GM23338 (cell line): ENCODE measurements around the gene CLASP2. TPM values are rescaled to one million over a fixed set of nuclear protein-coding genes. Genes with fewer than 3 reads are reported as not detected.

Source experiments
- ATAC-seq: fragments of 200-7000 bp; cut with Tn5 transposase; 3 replicates; pipeline ENCODE4 v1.9.1; 2020
- DNase-seq: peaks from one replicate; pipeline ENCODE4 v3.0.0-alpha.2; 2015; ENCODE audit warnings: low spot score
- H2AFZ ChIP-seq: fragments of 200-600 bp; sonication (generic); 2 replicates; pipeline ENCODE4 v1.8.0; 2016; ENCODE audit warnings: antibody characterized with exemption, mild to moderate bottlenecking, moderate library complexity
- H3F3A ChIP-seq: fragments of 200-600 bp; sonication (generic); replicated peaks from 2 replicates; pipeline ENCODE4 v1.8.0; 2017; ENCODE audit warnings: antibody characterized with exemption, mixed run types, low read depth
- H3K27ac ChIP-seq: fragments of 200-600 bp; sonication (generic); 2 replicates; pipeline ENCODE4 v1.6.1; 2016; ENCODE audit warnings: low read depth
- H3K27me3 ChIP-seq: fragments of 200-600 bp; sonication (generic); 2 replicates; pipeline ENCODE4 v1.8.0; 2016; ENCODE audit warnings: mild to moderate bottlenecking, mixed run types, moderate library complexity; ENCODE audit not compliant: insufficient read depth
- H3K36me3 ChIP-seq: fragments of 200-600 bp; sonication (generic); 2 replicates; pipeline ENCODE4 v1.8.0; 2016; ENCODE audit warnings: mild to moderate bottlenecking; ENCODE audit not compliant: insufficient read depth
- H3K4me1 ChIP-seq: fragments of 200-600 bp; sonication (generic); 2 replicates; pipeline ENCODE4 v1.8.0; 2016; ENCODE audit warnings: mild to moderate bottlenecking, moderate library complexity; ENCODE audit not compliant: insufficient read depth
- H3K4me2 ChIP-seq: fragments of 200-600 bp; sonication (generic); 2 replicates; pipeline ENCODE4 v1.7.1; 2017; ENCODE audit warnings: mixed run types
- H3K4me3 ChIP-seq: fragments of 200-600 bp; sonication (generic); 2 replicates; pipeline ENCODE4 v1.6.1; 2016; ENCODE audit warnings: mixed run types
- H3K79me2 ChIP-seq: fragments of 200-600 bp; sonication (generic); replicated peaks from 2 replicates; pipeline ENCODE4 v1.8.0; 2017; ENCODE audit warnings: mild to moderate bottlenecking; ENCODE audit not compliant: insufficient read depth
- H3K9me2 ChIP-seq: fragments of 200-600 bp; sonication (generic); 2 replicates; pipeline ENCODE4 v1.8.0; 2017; ENCODE audit not compliant: insufficient read depth
- H4K20me1 ChIP-seq: fragments of 200-600 bp; sonication (generic); replicated peaks from 2 replicates; pipeline ENCODE4 v1.8.0; 2017; ENCODE audit warnings: mild to moderate bottlenecking; ENCODE audit not compliant: insufficient read depth
- H3K27ac Mint-ChIP-seq: 2 replicates; pipeline ENCODE4 v1.8.0; 2020; ENCODE audit warnings: inconsistent platforms, mild to moderate bottlenecking, moderate library complexity, mixed read lengths
- H3K27me3 Mint-ChIP-seq: 3 replicates; pipeline ENCODE4 v1.8.0; 2022; ENCODE audit warnings: low read depth, mild to moderate bottlenecking, moderate library complexity, mixed read lengths, inconsistent platforms; ENCODE audit not compliant: insufficient read depth, poor library complexity
- H3K36me3 Mint-ChIP-seq: 3 replicates; pipeline ENCODE4 v1.8.0; 2021; ENCODE audit warnings: low read depth, mild to moderate bottlenecking, inconsistent platforms, moderate library complexity, mixed read lengths
- H3K4me1 Mint-ChIP-seq: 3 replicates; pipeline ENCODE4 v1.8.0; 2020; ENCODE audit warnings: mild to moderate bottlenecking, inconsistent platforms, mixed read lengths
- H3K4me3 Mint-ChIP-seq: 3 replicates; pipeline ENCODE4 v1.8.0; 2021; ENCODE audit warnings: moderate library complexity, mild to moderate bottlenecking, inconsistent platforms, mixed read lengths
- H3K9me3 Mint-ChIP-seq: 3 replicates; pipeline ENCODE4 v1.8.0; 2020; ENCODE audit warnings: moderate library complexity, mild to moderate bottlenecking, inconsistent platforms, mixed read lengths
- CREB1 ChIP-seq: fragments of 250-450 bp; sonication (Bioruptor Pico); IDR thresholded peaks from 2 replicates; pipeline ENCODE4 v1.5.0; 2020; ENCODE audit warnings: low read depth, mild to moderate bottlenecking, moderate library complexity
- EZH2 ChIP-seq: fragments of 200-600 bp; sonication (generic); IDR thresholded peaks from one replicate; pipeline ENCODE4 v1.8.0; 2017; ENCODE audit warnings: antibody characterized with exemption, mild to moderate bottlenecking, low read depth; ENCODE audit not compliant: unreplicated experiment
- EZH2phosphoT487 ChIP-seq: fragments of 200-600 bp; sonication (generic); IDR thresholded peaks from one replicate; pipeline ENCODE4 v1.8.1; 2018; ENCODE audit warnings: antibody characterized with exemption; ENCODE audit not compliant: unreplicated experiment
- JUNB ChIP-seq: IDR thresholded peaks from one replicate; pipeline ENCODE4 v1.6.1; 2016; ENCODE audit warnings: antibody characterized with exemption; ENCODE audit not compliant: unreplicated experiment
- NANOG ChIP-seq: IDR thresholded peaks from 2 replicates; pipeline ENCODE4 v1.6.1; 2016; ENCODE audit warnings: antibody characterized with exemption, borderline replicate concordance
- STAT1 ChIP-seq: IDR thresholded peaks from one replicate; pipeline ENCODE4 v1.6.1; 2016; ENCODE audit warnings: antibody characterized with exemption; ENCODE audit not compliant: unreplicated experiment
- ZNF114 ChIP-seq: fragments of 250-450 bp; sonication (Bioruptor Pico); IDR thresholded peaks from 2 replicates; pipeline ENCODE4 v1.5.0; 2020; ENCODE audit warnings: mild to moderate bottlenecking, moderate library complexity
- ZNF331 ChIP-seq: fragments of 250-450 bp; sonication (Bioruptor Pico); IDR thresholded peaks from 2 replicates; pipeline ENCODE4 v1.5.0; 2020; ENCODE audit warnings: low read depth, mild to moderate bottlenecking, moderate library complexity
- ZNF462 ChIP-seq: fragments of 250-450 bp; sonication (Bioruptor Pico); IDR thresholded peaks from 2 replicates; pipeline ENCODE4 v1.5.0; 2020; ENCODE audit warnings: mild to moderate bottlenecking, moderate library complexity
- polyA plus RNA-seq: library from polyadenylated mRNA; unstranded; fragments of >200 nt; fragmentation: Nextera tagmentation; extraction: Ambion mirVana; gene quantifications from 2 replicates; pipeline ENCODE4 v1.2.1, GENCODE V29; 2016
- total RNA-seq: library from RNA; depleted of rRNA; stranded (reverse); fragments of >200 nt; shearing (Covaris generic); gene quantifications from 2 replicates; pipeline ENCODE4 v1.2.3, GENCODE V29; 2014
- TF ChIP-seq, protein P1 (sequence below): IDR thresholded peaks from 2 replicates; pipeline ENCODE4 v1.6.1; 2016; ENCODE audit warnings: antibody characterized with exemption
- TF ChIP-seq, protein P2 (sequence below), 2 experiments: fragments of 200-600 bp in 1 of 2; sonication (generic) in 1 of 2; conservative IDR thresholded peaks; 2 replicates each; pipeline versions ENCODE4 v1.5.1 to v1.6.1; 2016 to 2017; ENCODE audit warnings: antibody characterized with exemption in 2 of 2, low read depth in 2 of 2, mild to moderate bottlenecking in 2 of 2, moderate library complexity in 1 of 2

CLASP2 gene
- total and polyA plus RNA-seq, 2 experiments from 2014 or later: 12.8 to 74.6 TPM

DNA sequence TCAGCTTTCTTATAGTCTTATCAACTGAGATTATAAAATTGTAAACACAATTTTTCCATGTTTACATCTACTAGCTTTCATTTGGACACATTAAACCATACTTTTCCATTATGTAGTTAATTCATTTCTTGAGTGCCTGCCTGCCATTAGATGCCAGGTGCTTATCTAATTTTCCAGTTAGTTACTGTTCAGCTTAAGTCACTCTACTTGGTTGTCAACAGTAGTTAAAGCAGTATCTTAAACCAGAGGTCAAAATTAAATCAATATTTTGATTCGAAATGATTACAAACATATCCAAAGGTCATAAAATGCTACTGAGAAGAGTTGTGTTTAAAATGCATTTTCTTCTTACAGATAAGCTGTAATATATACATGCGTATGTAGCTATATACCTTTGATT lies 221.6 kb downstream of the CLASP2 start (continued):
- TF ChIP-seq, protein P1, sequence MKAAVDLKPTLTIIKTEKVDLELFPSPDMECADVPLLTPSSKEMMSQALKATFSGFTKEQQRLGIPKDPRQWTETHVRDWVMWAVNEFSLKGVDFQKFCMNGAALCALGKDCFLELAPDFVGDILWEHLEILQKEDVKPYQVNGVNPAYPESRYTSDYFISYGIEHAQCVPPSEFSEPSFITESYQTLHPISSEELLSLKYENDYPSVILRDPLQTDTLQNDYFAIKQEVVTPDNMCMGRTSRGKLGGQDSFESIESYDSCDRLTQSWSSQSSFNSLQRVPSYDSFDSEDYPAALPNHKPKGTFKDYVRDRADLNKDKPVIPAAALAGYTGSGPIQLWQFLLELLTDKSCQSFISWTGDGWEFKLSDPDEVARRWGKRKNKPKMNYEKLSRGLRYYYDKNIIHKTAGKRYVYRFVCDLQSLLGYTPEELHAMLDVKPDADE: no peak
- no peak for TF ChIP-seq EZH2
- no peak for TF ChIP-seq STAT1
- TF ChIP-seq JUNB: no peak
- TF ChIP-seq CREB1 (CRISPR knock-in tag): no peak
- TF ChIP-seq, protein P2, sequence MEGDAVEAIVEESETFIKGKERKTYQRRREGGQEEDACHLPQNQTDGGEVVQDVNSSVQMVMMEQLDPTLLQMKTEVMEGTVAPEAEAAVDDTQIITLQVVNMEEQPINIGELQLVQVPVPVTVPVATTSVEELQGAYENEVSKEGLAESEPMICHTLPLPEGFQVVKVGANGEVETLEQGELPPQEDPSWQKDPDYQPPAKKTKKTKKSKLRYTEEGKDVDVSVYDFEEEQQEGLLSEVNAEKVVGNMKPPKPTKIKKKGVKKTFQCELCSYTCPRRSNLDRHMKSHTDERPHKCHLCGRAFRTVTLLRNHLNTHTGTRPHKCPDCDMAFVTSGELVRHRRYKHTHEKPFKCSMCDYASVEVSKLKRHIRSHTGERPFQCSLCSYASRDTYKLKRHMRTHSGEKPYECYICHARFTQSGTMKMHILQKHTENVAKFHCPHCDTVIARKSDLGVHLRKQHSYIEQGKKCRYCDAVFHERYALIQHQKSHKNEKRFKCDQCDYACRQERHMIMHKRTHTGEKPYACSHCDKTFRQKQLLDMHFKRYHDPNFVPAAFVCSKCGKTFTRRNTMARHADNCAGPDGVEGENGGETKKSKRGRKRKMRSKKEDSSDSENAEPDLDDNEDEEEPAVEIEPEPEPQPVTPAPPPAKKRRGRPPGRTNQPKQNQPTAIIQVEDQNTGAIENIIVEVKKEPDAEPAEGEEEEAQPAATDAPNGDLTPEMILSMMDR (conservative IDR thresholded peaks at IDR 0.05; ENCODE audit: low read depth in 2 of 2): no peak
- no peak for TF ChIP-seq EZH2phosphoT487

DNA sequence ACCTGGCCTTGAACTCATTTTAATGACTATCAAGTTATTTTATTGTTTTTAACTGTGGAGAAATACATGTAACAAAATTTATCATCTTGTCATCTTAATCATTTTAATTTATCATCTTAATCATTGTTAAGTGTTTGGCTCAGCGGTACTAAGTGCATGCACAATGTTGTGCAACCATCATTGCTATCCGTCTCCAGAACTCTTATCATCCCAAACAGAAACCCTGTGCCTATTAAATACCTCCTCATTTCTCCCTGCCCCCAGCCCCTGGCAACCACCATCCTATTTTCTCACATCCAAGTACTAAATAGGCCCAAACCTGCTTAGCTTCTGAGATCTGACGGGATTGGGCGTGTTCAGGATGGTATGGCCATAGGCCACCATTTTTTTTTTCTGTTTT lies 226.3 kb downstream of the CLASP2 start:
- no peaks in the 10 kb centered on the region for H3K36me3 Mint-ChIP-seq
- Histone ChIP-seq H3K36me3 (no peaks in the 10 kb centered on the region), H3K4me1 (0 out of 2 replicates have a peak, but pooled peaks cover 3% of the 10 kb centered on the region), H3K4me3 (no peak overlapping the region), H3K27ac (no peak overlapping the region), H3K4me2 (no peak overlapping the region), H2AFZ (no peak overlapping the region), H4K20me1 (no peaks in the 10 kb centered on the region), H3K27me3 (no peaks in the 10 kb centered on the region), H3F3A (no peaks in the 10 kb centered on the region), H3K9me2 (no peaks in the 10 kb centered on the region), H3K79me2 (no peaks in the 10 kb centered on the region)
- no peak for ATAC-seq
- peaks cover 6% of the 10 kb centered on the region; the same call in 2 of the 3 replicates for H3K4me1 Mint-ChIP-seq
- no peaks in the 10 kb centered on the region for H3K9me3 Mint-ChIP-seq
- DNase-seq: no peak
- H3K27ac Mint-ChIP-seq: no peak overlapping the region
- H3K4me3 Mint-ChIP-seq: no peak overlapping the region
- H3K27me3 Mint-ChIP-seq: peaks cover 5% of the 10 kb centered on the region
- no peak for TF ChIP-seq STAT1
- no peak for TF ChIP-seq EZH2phosphoT487
- no peak for TF ChIP-seq ZNF462
- TF ChIP-seq ZNF331: no peak
- no peak for TF ChIP-seq CREB1 (CRISPR knock-in tag)
- TF ChIP-seq, protein P2 (conservative IDR thresholded peaks at IDR 0.05; ENCODE audit: low read depth in 2 of 2): no peak
- TF ChIP-seq JUNB: no peak
- TF ChIP-seq NANOG: no peak
- TF ChIP-seq ZNF114: no peak
